Thyroid gland (tissue), 4 donors: ENCODE data around the gene PCSK7.

Experiments used
- CTCF ChIP-seq, 6 experiments: fragments of 200-600 bp in 3 of 6; fragments of 450-650 bp in 3 of 6; sonication (generic) in 3 of 6; IDR thresholded peaks; one replicate each; pipeline ENCODE4 v1.5.1; 2016 to 2019; ENCODE audit warnings: antibody characterized with exemption in 6 of 6, mild to moderate bottlenecking in 2 of 6, inconsistent platforms in 1 of 6, moderate library complexity in 1 of 6
- POLR2A ChIP-seq, 2 donors: fragments of 450-650 bp; IDR thresholded peaks; one replicate each; pipeline ENCODE4 v1.6.1; 2017; ENCODE audit warnings: antibody characterized with exemption in 2 of 2, mild to moderate bottlenecking in 2 of 2, moderate library complexity in 1 of 2

- TF ChIP-seq CTCF (IDR thresholded peaks at IDR 0.05) = no peak
- TF ChIP-seq POLR2A (IDR thresholded peaks at IDR 0.05) = no peak
Observed at GRCh38 chr11:117195761-117196160, 36.1 kb downstream of the PCSK7 start.
